ENCODE results near the gene MKNK1.

GRCh38 chr1:46528297-46528955 is 75.6 kb downstream of the MKNK1 start:
- peak; percentile 16 for TF ChIP-seq CTCF (IDR thresholded peaks at IDR 0.05; ENCODE audit: low read depth, low read length)
- no peak for TF ChIP-seq POLR2A (IDR thresholded peaks at IDR 0.05; ENCODE audit: extremely low read depth, insufficient read length)
